Choroid plexus epithelial cell (primary cell): ENCODE data around the gene GPRASP3.
A peak's percentile ranks its signal among the peaks of the same experiment; 100 is the strongest.
"Not testable (repeated sequence)": the region's sequence is repeated elsewhere in the genome, so short reads cannot be mapped to it uniquely, and the experiment has no call there.

Source experiments
- DNase-seq: peaks from one replicate; pipeline ENCODE4 v3.0.0-alpha.2; 2010; ENCODE audit warnings: low read depth
- H3K4me3 ChIP-seq: 2 replicates; pipeline ENCODE4 v1.5.1; 2011; ENCODE audit warnings: low read depth, mild to moderate bottlenecking, control low read depth, low read length, moderate library complexity
- TF ChIP-seq, protein P1 (sequence below): conservative IDR thresholded peaks from 2 replicates; pipeline ENCODE4 v1.5.1; 2011; ENCODE audit warnings: low read depth, mild to moderate bottlenecking, control low read depth, inconsistent platforms, low read length, moderate library complexity

The GPRASP3 gene

DNA sequence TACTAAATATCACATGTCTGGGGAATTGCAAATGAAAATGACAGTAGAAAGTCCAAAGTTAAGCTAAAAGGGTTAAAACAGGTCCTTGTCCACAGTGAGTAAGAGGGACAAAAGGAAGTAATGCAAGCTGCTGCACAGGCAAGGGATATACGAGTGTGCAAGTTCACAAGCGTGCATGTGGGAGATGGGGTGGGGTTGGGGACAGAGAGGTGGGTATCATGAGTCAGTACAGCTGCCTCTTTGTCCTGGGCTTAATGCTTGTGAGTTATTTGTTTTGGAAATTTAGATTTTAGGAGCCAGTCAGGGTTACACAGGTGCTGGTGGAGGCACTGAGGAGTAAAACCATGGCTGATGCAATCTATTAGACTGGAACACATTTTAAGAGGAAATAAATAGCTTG, 11.6 kb upstream of the GPRASP3 start:
- DNase-seq: no peak
- TF ChIP-seq, protein P1, sequence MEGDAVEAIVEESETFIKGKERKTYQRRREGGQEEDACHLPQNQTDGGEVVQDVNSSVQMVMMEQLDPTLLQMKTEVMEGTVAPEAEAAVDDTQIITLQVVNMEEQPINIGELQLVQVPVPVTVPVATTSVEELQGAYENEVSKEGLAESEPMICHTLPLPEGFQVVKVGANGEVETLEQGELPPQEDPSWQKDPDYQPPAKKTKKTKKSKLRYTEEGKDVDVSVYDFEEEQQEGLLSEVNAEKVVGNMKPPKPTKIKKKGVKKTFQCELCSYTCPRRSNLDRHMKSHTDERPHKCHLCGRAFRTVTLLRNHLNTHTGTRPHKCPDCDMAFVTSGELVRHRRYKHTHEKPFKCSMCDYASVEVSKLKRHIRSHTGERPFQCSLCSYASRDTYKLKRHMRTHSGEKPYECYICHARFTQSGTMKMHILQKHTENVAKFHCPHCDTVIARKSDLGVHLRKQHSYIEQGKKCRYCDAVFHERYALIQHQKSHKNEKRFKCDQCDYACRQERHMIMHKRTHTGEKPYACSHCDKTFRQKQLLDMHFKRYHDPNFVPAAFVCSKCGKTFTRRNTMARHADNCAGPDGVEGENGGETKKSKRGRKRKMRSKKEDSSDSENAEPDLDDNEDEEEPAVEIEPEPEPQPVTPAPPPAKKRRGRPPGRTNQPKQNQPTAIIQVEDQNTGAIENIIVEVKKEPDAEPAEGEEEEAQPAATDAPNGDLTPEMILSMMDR: no peak
- no peak overlapping the region for H3K4me3 ChIP-seq

DNA sequence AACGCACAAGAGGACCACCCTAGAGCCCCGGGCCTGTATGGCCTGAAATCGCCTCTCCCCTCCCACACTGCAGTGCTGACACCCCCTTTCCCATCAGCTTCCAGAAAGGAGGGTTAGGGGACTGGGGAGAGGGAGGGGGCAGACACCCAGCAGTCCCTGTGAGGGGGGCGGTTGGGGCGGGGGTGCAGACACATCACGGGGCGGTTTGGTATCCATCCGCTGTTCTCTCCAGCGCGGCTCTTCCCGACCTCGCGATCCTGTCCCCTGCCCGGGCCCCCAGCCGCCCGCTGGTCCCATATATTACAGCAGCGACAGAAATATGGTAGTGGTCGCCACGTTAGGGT, 8.7 kb upstream of the GPRASP3 start:
- TF ChIP-seq, protein P1: no peak
- no peak for DNase-seq
- peak overlapping the region; percentile 63 for H3K4me3 ChIP-seq

DNA sequence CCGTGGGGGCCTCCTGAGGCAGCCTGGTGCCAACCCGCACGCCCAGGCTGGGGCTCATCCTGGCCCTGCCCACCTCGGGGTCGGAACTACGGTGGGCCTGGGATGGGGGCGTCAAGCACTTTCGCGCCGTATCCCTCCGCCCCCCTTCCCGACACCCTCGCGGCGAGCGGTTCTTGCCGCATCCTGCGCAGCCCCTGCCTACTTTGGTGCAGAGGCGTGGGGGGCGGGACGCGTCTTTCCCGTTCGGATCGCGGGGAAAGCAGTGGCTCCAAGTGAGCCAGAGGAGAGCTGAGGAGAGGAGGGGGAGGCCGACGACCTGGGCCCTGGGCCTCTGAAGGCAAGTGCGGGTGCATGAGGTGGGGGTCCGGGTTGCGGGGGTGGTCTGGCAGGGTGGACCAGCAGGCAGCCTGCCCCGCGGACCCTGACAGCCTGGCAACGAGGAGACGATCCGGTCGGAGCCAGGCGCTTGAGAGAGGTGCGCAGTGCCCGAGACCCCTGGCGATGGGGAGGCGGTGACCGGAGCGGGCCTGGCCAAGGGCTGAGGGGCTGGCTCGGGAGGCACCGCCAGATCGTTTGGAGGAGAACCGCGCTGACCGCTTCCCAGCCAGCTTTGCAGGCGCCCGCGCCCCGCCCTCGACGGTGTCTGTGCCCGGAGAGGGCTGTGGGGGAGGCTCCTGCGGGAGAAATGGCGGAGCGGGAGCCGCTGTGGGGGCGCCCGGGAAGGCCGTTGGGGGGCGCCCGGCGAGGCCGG, 8.2 kb upstream of the GPRASP3 start, which contains the start of gene GPRASP2:
Gene GPRASP2 (plus strand): TSS at position 233 of the 751 bp plus-strand sequence. CDS start 2,422 bp downstream, outside the sequence.
- no peak for DNase-seq
- TF ChIP-seq, protein P1: no peak
- H3K4me3 ChIP-seq: peak within 1 kb of the TSS; percentile 63

DNA sequence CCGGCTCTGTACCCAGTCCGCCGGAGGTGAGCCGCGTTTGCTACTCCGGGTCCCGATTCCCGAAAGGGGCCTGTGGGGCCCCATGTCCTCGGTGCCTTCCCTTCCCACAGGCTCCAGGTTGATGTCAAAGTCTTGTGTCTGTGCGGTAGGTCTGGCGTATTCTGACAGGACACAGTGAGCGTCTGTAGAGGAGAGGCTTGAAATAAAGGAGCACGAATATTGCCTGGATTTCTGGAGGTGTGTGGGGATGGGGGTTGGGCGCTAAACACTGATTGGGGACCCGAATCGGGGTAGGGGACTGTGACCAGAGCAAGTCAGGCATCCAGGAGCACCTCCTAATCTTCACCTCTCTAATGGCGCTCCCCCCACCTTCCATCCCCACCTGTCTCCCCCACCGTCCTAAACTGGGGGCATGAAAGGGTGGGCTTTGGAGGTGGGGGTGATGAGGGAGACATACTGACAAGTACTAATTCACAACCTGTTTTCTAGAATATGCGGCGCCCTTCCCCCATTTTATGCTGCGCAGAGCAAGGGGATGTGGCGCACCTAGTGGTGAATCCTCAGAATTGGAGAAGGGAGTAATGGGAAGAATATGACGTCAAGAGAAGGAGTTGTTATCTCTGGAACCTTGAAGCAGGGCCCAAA, 7.4 kb upstream of the GPRASP3 start:
- peak overlapping the region; percentile 63 for H3K4me3 ChIP-seq
- peak; percentile 67 for DNase-seq
- TF ChIP-seq, protein P1: peak; percentile 70

DNA sequence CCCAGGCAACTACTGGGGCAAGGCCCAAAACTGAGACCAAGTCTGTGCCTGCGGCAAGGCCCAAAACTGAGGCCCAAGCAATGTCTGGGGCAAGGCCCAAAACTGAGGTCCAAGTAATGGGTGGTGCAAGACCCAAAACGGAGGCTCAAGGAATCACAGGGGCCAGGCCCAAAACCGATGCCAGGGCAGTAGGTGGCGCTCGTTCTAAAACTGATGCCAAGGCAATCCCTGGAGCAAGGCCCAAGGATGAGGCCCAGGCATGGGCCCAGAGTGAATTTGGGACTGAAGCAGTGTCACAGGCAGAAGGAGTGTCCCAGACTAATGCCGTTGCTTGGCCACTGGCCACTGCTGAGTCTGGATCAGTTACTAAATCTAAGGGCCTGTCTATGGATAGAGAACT, 5.5 kb upstream of the GPRASP3 start:
- no peak for DNase-seq
- H3K4me3 ChIP-seq: no peak overlapping the region
- TF ChIP-seq, protein P1: no peak

DNA sequence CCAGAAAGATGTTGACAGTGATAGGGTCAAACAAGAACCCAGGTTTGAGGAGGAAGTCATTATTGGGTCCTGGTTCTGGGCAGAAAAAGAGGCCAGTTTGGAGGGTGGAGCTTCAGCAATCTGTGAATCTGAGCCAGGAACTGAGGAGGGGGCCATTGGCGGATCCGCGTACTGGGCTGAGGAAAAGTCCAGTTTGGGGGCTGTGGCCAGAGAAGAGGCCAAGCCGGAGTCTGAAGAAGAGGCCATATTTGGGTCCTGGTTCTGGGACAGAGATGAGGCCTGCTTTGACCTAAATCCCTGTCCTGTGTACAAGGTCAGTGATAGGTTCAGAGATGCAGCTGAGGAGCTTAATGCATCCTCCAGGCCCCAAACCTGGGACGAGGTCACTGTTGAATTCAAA, 4.6 kb upstream of the GPRASP3 start:
- TF ChIP-seq, protein P1: no peak
- no peak for DNase-seq
- no peak overlapping the region for H3K4me3 ChIP-seq

DNA sequence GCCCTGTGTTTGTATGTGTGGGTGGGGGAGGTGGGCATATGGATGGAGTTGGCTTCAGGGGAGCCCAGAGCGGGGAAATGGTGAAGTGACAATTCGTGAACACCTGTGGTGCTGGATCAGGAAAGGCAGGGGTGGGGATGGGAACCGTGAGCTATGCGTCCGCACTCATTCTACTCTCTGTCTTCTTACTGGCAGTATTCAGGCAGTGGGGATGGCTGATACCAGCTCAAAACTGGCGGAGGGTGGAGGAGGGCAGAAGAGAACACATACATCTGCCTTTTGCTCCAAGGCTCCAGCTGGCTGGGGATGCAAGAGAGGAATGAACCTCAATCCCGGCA, 595 bp downstream of the GPRASP3 start:
- not testable (repeated sequence) for DNase-seq
- peak overlapping the region; percentile 67 for H3K4me3 ChIP-seq
